Activated naive CD8-positive, alpha-beta T cell treated with anti-CD3 and anti-CD28 coated beads, Interleukin-2, amount 10 ng/mL, durations not matched to agents 7 days and 5 days (primary cell): Measurements from ENCODE around the gene KDM4D. TPM values are rescaled to one million over a fixed set of nuclear protein-coding genes. Genes with fewer than 3 reads are reported as not detected.
"Not testable (repeated sequence)": the region's sequence is repeated elsewhere in the genome, so short reads cannot be mapped to it uniquely, and the experiment has no call there.

Source experiments
- ATAC-seq: fragments of 150-1000 bp; cut with Tn5 transposase; one replicate; pipeline ENCODE4 v1.10.0; 2021; ENCODE audit warnings: low read depth, moderate library complexity
- POLR2A ChIA-PET: fragments of 350-600 bp; sonication (Branson Sonifier 250); formaldehyde crosslinking; loops from one replicate; lab custom pipeline; 2021; ENCODE audit warnings: antibody characterized with exemption; lab: Charles Lee
- DNase-seq: peaks from one replicate; pipeline ENCODE4 v3.0.0; 2021
- H3K27ac Mint-ChIP-seq: one replicate; pipeline ENCODE4 v1.8.0; 2022; ENCODE audit warnings: mild to moderate bottlenecking, mixed read lengths
- H3K27me3 Mint-ChIP-seq: one replicate; pipeline ENCODE4 v1.8.0; 2022; ENCODE audit warnings: mild to moderate bottlenecking, moderate library complexity, mixed read lengths
- H3K36me3 Mint-ChIP-seq: one replicate; pipeline ENCODE4 v1.8.0; 2021; ENCODE audit warnings: mild to moderate bottlenecking, mixed read lengths
- H3K4me1 Mint-ChIP-seq: one replicate; pipeline ENCODE4 v1.8.0; 2021; ENCODE audit warnings: mixed read lengths
- H3K4me3 Mint-ChIP-seq: one replicate; pipeline ENCODE4 v1.8.0; 2022; ENCODE audit warnings: mild to moderate bottlenecking, moderate library complexity, mixed read lengths
- H3K9me3 Mint-ChIP-seq: one replicate; pipeline ENCODE4 v1.8.0; 2021; ENCODE audit warnings: mixed read lengths
- total RNA-seq, 2 experiments: library from RNA; stranded (reverse); gene quantifications; one replicate each; pipeline ENCODE4 v1.2.3, GENCODE V29; 2021

Gene KDM4D
- total RNA-seq = 1 to 10 TPM; 1.3 to 1.7 TPM

DNA sequence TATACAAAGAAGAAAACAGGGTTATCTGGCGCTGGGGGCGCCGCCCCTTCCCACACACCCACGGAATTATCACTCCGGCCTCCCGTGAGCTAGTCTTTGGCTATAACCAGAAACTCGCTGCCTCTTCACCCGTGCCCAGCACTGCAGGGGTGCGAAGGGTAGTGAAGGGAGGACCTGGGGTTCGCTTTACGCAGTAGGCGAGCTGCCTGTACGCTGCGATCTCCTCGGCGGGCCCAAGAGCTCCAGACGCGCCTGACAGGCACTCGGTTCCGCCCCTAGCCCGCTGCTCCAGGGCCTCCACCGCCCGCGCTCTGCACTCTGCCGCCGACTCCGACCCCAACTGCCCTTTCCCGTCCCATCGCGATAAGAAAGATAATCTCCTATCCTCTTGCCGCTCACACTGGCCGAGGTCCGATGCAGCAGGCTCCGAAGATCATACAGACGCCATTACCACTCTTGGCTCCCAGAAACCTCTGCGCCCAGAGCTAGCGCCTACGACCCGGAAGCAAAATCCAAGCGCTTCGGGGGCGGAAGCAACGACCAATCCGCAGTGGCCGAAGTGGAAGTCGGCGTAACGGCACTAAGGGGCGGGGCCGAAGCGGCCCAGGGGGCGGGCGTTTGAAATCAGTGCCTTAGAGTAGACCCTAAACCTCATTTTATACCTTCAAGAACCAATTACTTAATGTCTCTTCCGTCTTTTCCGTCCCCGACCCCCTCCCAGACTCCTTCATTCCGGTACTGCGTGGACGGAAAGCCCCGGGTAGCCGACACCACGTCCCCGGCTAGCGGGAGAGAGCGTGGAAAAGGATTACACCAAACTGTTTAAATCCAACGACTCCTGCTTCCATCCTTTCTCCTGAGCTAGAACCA is at the start of gene KDM4D, which contains the start of gene CWC15:
Gene KDM4D (plus strand): TSS at position 611 of the 870 bp plus-strand sequence. CDS start 23,664 bp downstream, outside the sequence.
Gene CWC15 (minus strand): TSS at position 458 of the 870 bp plus-strand sequence. CDS start 1,371 bp downstream, outside the sequence.
- POLR2A ChIA-PET = interaction anchor here (0.6 to 2.2 kb wide), 14 partner anchors 9 to 844 kb away, joined by 3 to 27 read pairs (median 4); partner anchors contain the start of genes CEP57, ENDOD1, FAM76B and PANX1

DNA sequence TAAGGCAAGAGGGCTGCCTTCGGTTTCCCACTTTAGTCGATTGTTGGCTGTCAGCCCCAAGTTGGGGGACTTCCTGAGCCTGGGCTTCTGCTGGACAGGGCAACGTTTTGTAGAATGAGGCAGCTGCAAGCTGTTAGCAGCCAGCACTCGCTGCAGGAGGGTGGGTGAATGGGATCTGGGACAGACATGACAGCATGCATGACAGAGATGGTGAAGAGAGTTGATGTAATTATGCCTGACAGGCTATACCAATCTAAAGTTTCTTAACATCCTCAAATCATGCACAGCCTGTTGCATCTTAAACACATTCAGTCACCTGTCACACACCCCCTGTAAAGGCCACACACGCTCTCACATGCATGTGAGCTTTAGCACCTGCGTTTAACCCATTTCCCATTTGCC is 49.3 kb upstream of the KDM4D start:
- H3K27me3 Mint-ChIP-seq = no peaks in the 10 kb centered on the region
- H3K36me3 Mint-ChIP-seq = peaks cover 12% of the 10 kb centered on the region
- peaks cover 30% of the 10 kb centered on the region for H3K4me1 Mint-ChIP-seq
- peak; percentile 23 for ATAC-seq
- H3K4me3 Mint-ChIP-seq = peak overlapping the region; percentile 4
- H3K27ac Mint-ChIP-seq = peak overlapping the region; percentile 85
- no peak for DNase-seq
- POLR2A ChIA-PET = interaction anchor here (1.2 kb wide), 1 partner anchor 11 kb away, joined by 4 read pairs; no protein-coding TSS in a partner anchor
- H3K9me3 Mint-ChIP-seq = peaks cover 4% of the 10 kb centered on the region

More for the DNA sequence above, at the start of gene KDM4D, which contains the start of gene CWC15:
- no peaks in the 10 kb centered on the region for H3K27me3 Mint-ChIP-seq
- DNase-seq (peak; percentile 92), ATAC-seq (peak; percentile 99)
- H3K4me1 Mint-ChIP-seq = peaks cover 30% of the 10 kb centered on the region
- peak within 1 kb of the TSS; percentile 100 for H3K4me3 Mint-ChIP-seq
- peaks cover 25% of the 10 kb centered on the region for H3K36me3 Mint-ChIP-seq
- no peaks in the 10 kb centered on the region for H3K9me3 Mint-ChIP-seq
- peak within 1 kb of the TSS; percentile 100 for H3K27ac Mint-ChIP-seq

DNA sequence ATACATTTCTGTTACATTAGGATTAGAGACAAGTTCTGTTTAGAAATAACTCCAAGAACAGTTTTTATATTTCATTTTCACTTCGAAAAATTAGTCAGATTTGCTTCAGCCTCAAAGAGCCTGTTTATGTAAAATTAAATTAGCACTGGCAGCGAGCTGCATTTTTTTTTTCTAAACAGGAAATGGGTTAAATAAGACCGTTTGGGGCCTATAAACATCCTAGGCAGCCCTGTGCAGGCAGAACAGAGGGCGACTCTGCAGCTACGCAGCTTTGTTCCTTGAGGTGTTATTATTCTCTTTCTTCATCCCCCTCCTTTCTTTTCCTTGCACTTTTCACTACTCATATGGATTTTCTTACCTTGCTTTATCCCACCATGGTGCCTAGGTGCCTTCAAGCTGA is 48.9 kb upstream of the KDM4D start:
- peaks cover 4% of the 10 kb centered on the region for H3K9me3 Mint-ChIP-seq
- DNase-seq (no peak), ATAC-seq (peak; percentile 81)
- peak overlapping the region; percentile 85 for H3K27ac Mint-ChIP-seq
- H3K36me3 Mint-ChIP-seq = peaks cover 12% of the 10 kb centered on the region
- H3K4me3 Mint-ChIP-seq = peak overlapping the region; percentile 52
- no peaks in the 10 kb centered on the region for H3K27me3 Mint-ChIP-seq
- POLR2A ChIA-PET = interaction anchor here (1.2 kb wide), 1 partner anchor 10 kb away, joined by 4 read pairs; no protein-coding TSS in a partner anchor
- H3K4me1 Mint-ChIP-seq = peaks cover 30% of the 10 kb centered on the region

DNA sequence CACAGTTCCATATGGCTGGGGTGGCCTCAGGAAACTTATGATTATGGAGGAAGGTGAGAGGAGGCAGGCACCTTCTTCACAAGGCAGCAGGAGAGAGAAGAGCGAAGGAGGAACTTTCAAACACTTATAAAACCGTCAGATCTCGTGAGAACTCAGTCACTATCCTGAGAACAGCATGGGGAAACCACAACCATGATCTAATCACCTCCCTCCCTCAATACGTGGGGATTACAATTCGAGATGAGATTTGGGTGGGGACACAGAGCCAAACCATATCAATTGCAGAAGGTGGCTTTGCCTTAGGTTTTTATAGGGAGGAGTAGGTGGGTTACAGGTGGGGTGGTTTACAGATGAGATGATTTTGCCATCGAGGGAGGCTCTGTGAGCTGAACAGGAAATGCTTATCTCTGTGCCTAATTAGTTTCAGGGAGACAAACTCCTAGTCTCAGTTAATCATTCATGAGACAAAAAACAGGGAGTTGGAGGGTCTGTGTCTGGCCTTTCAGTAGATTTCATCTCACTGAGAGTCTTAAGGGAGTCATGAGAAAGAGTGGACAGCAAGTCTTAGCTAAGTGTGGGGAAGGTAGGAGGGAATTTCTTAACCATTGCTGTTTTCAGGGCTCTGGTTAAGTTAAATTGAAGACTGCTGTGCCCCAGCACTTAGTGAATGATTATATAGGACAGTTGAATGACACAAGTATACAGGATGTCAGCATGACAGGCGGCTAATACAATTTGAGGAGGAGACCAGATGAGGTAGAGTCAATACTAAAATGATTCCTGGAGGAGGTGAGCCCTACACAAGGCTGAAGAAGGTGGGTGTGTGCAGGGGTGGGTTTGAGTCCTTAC is 47.9 kb upstream of the KDM4D start:
- no peak for ATAC-seq
- no peak for DNase-seq
- peaks cover 30% of the 10 kb centered on the region for H3K4me1 Mint-ChIP-seq
- peak overlapping the region; percentile 85 for H3K27ac Mint-ChIP-seq
- peaks cover 12% of the 10 kb centered on the region for H3K36me3 Mint-ChIP-seq
- no peaks in the 10 kb centered on the region for H3K27me3 Mint-ChIP-seq
- H3K4me3 Mint-ChIP-seq = no peak overlapping the region
- H3K9me3 Mint-ChIP-seq = peaks cover 4% of the 10 kb centered on the region
- POLR2A ChIA-PET = interaction anchor here (1.2 kb wide), 1 partner anchor 9 kb away, joined by 4 read pairs; no protein-coding TSS in a partner anchor

DNA sequence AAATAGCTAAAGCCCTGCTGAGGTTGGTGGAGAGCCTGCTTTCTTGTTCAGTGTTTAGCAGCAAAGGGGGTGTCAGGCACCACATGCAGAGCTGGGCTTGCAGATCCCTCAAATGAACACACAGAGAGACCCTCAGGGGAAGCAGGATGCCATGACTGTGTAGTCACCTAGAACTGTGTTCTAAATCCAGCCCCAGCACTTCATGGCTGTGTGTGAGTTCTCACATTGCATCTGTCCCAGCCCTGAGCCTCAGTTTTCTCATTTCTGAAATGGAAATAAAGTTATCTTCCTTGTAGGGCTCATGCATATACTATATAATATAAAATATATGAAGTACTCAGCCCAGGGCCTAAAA is 47.3 kb upstream of the KDM4D start:
- H3K27me3 Mint-ChIP-seq = no peaks in the 10 kb centered on the region
- peaks cover 12% of the 10 kb centered on the region for H3K36me3 Mint-ChIP-seq
- H3K9me3 Mint-ChIP-seq = peaks cover 4% of the 10 kb centered on the region
- peaks cover 30% of the 10 kb centered on the region for H3K4me1 Mint-ChIP-seq
- DNase-seq (no peak), ATAC-seq (no peak)
- H3K27ac Mint-ChIP-seq = no peak overlapping the region
- POLR2A ChIA-PET = interaction anchor here (1.0 kb wide), 1 partner anchor 47 kb away, joined by 4 read pairs; the partner anchor contains the start of gene CWC15
- H3K4me3 Mint-ChIP-seq = no peak overlapping the region

DNA sequence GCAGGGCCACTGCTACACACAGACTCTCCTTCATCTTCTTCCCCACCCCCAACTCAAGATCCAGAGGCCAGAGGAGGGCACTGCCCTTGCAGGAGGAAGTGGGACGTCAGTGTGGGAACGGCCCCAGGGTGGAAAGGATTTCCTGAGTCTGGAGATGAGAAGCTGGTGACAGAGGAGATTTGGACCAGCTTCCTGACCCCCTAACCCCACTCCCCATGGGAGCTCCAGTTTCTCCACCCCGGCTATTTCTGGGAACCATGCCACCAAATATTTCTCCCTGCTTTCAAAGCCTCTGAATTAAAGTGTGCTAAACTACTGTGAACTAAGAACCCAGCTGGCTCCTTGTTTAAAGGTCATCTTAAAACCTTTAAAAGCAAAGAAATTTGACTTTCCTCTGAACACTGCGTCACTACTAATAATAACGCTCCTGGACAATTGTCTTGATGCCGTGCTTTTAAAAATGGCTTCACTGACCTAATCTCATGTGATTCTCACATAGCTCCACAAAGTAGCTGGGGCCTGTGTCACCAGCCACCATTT is 46.7 kb upstream of the KDM4D start:
- Mint-ChIP-seq H3K27ac (peak overlapping the region; percentile 3), H3K27me3 (no peaks in the 10 kb centered on the region), H3K36me3 (peaks cover 12% of the 10 kb centered on the region), H3K9me3 (peaks cover 4% of the 10 kb centered on the region), H3K4me1 (peaks cover 30% of the 10 kb centered on the region), H3K4me3 (no peak overlapping the region)
- POLR2A ChIA-PET = interaction anchor here (0.6 to 1.0 kb wide), 2 partner anchors 46 to 163 kb away, joined by 3 to 4 read pairs; partner anchors contain the start of genes CWC15 and ENDOD1
- no peak for DNase-seq
- ATAC-seq = no peak

DNA sequence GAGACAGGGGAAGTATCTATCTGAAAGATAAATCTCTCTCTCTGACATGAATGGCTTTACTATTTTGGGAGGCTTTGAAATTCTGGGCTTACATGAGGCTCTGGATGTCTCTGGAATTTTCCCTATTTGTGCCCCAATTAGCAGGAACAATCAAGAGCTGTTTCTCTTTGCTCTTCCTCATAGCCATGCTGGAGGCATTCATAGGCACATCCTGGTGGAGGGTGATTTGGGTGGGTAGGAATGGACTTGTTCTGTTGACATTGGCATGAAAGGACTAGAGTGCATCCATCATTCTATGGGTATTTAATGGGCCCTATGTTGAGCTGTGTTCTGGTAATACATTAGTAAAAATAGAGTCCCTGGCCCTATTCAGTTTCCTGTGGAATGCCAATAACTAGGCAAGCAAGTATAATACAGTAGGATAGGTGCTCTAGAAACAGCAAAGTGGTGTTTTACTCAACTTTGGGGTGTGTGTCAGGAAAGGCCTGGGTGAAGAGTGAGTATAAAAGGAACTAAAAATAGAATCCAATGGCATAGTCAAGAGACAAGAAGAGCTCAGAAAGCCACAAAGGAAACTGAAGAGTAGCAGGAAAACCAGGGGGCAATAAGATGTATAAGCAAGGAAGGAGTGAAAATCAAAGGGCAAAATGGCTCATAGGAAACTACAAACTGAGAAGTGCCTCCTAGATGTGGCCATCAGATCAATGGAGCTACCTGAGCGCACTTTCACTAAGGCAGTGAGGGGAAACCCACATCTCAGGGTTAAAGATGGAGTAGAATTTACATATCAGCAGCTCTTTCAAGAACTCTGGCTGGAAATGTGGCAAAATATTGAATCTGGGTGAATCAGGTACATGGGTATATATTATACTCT is 45.2 kb upstream of the KDM4D start:
- no peak for ATAC-seq
- no peak for DNase-seq
- H3K9me3 Mint-ChIP-seq = peaks cover 4% of the 10 kb centered on the region
- H3K4me1 Mint-ChIP-seq = peaks cover 30% of the 10 kb centered on the region
- no peak overlapping the region for H3K27ac Mint-ChIP-seq
- peaks cover 12% of the 10 kb centered on the region for H3K36me3 Mint-ChIP-seq
- POLR2A ChIA-PET = interaction anchor here (0.8 kb wide), 1 partner anchor 45 kb away, joined by 3 read pairs; the partner anchor contains the start of genes CWC15 and KDM4D
- H3K27me3 Mint-ChIP-seq = no peaks in the 10 kb centered on the region
- no peak overlapping the region for H3K4me3 Mint-ChIP-seq

DNA sequence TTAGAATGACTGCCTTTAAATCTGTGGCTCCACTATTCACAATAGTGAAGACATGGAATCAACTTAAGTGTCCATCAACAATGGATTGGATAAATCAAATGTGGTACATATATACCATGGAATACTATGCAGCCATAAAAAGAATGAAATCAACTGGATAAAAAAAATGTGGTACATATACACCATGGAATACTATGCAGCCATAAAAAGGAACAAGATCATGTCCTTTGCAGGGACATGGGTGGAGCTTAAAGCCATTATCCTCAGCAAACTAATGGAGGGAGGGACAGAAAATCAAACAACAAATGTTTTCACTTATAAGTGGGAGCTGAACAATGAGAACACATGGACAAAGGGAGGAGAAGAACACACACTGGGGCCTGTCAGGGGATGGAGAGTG is 41.4 kb upstream of the KDM4D start:
- H3K27ac Mint-ChIP-seq, H3K36me3 Mint-ChIP-seq, DNase-seq, H3K27me3 Mint-ChIP-seq, POLR2A ChIA-PET, ATAC-seq, H3K9me3 Mint-ChIP-seq, H3K4me3 Mint-ChIP-seq: not testable (repeated sequence)
- H3K4me1 Mint-ChIP-seq = peaks cover 29% of the 10 kb centered on the region

DNA sequence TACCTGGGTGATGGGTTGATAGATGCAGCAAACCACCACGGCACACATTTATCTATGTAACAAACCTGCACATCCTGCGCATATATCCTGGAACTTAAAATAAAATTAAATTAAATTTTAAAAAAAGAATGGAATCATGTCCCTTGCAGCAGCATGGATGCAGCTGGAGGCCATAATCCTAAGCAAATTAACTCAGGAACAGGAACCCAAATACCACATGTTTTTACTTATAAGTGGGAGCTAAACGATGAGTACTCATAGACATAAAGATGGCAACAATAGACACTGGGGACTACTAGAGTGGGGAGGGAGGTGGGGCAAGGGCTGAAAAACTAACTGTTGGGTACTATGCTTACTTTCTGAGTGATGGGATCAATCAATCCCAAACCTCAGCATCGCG is 41.0 kb upstream of the KDM4D start:
- H3K4me1 Mint-ChIP-seq = peaks cover 29% of the 10 kb centered on the region
- DNase-seq = no peak
- H3K9me3 Mint-ChIP-seq = no peaks in the 10 kb centered on the region
- POLR2A ChIA-PET = no interaction called here
- no peak overlapping the region for H3K4me3 Mint-ChIP-seq
- H3K27ac Mint-ChIP-seq = no peak overlapping the region
- H3K36me3 Mint-ChIP-seq = no peaks in the 10 kb centered on the region
- ATAC-seq = no peak
- H3K27me3 Mint-ChIP-seq = no peaks in the 10 kb centered on the region

DNA sequence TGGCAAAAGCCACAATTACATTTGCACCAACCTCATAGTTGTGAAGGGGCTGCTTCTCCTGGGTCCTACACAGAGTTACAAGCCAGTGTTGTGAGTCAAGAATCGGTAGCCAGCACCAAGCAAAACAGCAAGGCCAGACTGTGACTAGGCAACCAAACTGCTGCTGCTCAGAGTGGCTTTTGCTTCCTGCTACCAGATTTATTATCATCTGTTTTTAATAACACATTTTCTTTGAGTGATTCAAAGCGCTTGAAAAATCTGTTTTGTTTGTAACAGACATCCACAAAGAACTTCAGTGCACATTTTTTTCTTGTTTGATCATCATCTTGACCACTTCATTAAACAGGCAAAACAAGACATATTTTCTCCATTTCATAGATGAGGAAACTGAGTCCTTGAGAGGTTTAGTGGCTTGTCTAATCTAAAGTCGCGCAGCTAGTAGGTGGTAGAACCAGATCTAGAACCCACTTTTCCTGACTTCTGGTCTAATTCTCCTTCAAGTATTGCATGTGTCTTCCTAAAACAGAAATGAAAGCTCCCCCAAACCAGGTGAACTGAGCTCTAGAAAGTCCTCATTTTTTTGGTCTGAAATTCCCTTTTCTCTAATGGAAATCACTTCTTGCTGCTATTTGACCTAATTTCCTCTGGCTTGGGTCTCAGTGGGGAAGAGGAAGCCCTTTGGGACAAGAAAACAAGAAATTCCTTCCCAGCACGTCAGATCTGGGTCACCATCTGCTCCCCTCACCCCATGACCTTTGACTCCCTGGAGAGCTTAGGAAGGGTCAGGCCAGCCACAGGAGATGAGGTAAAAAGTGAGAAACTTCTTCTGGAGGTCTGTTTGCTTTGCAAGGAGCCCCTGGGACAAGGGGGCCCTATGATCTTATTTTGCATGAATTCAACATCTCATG is 40.0 kb upstream of the KDM4D start:
- Mint-ChIP-seq H3K27me3 (peaks cover 3% of the 10 kb centered on the region), H3K36me3 (no peaks in the 10 kb centered on the region), H3K27ac (peak overlapping the region; percentile 11), H3K4me1 (peaks cover 24% of the 10 kb centered on the region), H3K9me3 (no peaks in the 10 kb centered on the region), H3K4me3 (no peak overlapping the region)
- POLR2A ChIA-PET = interaction anchor here (1.8 kb wide), 1 partner anchor 40 kb away, joined by 6 read pairs; the partner anchor contains the start of genes CWC15 and KDM4D
- ATAC-seq (no peak), DNase-seq (no peak)

DNA sequence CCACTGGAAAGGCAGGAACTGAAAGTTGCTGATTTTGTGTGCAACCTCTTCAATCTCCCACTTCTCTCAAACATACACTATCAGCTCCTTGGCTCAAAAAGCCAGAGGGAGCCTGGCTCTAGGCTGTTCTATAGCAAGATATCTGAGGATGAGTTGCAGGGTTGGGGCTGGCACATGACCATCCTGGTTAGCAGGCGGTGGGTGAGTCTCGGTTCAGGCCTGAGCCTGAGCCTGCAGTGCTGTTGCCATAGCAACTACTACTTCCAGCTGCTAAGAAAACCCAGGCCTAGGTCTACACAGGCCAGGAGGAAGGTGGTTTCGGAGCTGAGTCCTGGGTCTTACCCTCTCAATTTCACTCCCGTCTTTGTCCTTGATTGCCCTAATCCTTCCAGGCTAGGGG is 39.1 kb upstream of the KDM4D start:
- Mint-ChIP-seq H3K4me1 (peaks cover 19% of the 10 kb centered on the region), H3K9me3 (no peaks in the 10 kb centered on the region), H3K36me3 (no peaks in the 10 kb centered on the region), H3K27ac (peak overlapping the region; percentile 4), H3K27me3 (peaks cover 7% of the 10 kb centered on the region), H3K4me3 (peak overlapping the region; percentile 47)
- DNase-seq = no peak
- POLR2A ChIA-PET = interaction anchor here (0.9 to 1.8 kb wide), 2 partner anchors 10 to 39 kb away, joined by 4 to 6 read pairs; partner anchors contain the start of genes CWC15 and KDM4D
- peak; percentile 72 for ATAC-seq
